HG03565 (cell line): Measurements from ENCODE around the gene ABHD2.
"Not testable (repeated sequence)": the region's sequence is repeated elsewhere in the genome, so short reads cannot be mapped to it uniquely, and the experiment has no call there.

Experiments used
- ATAC-seq: cut with Tn5 transposase; IDR thresholded peaks from one replicate; pipeline ENCODE4 v1.9.1; 2021; ENCODE audit warnings: mild to moderate bottlenecking, moderate library complexity; ENCODE audit not compliant: unreplicated experiment

Gene ABHD2

GRCh38 chr15:89118481-89118989 lies 30.3 kb downstream of the ABHD2 start:
- no peak for ATAC-seq

GRCh38 chr15:89119489-89120478 lies 31.5 kb downstream of the ABHD2 start:
- ATAC-seq = no peak

GRCh38 chr15:89120479-89121000 lies 32.3 kb downstream of the ABHD2 start:
- not testable (repeated sequence) for ATAC-seq

- ATAC-seq = no peak
Observed at GRCh38 chr15:89121414-89121813, 33.2 kb downstream of the ABHD2 start.

- ATAC-seq = no peak
Observed at GRCh38 chr15:89122505-89123180, 34.4 kb downstream of the ABHD2 start.

GRCh38 chr15:89123181-89123525 lies 34.9 kb downstream of the ABHD2 start:
- ATAC-seq = no peak

- no peak for ATAC-seq
Observed at GRCh38 chr15:89125088-89125826, 37.0 kb downstream of the ABHD2 start.

GRCh38 chr15:89126009-89126408 lies 37.8 kb downstream of the ABHD2 start:
- no peak for ATAC-seq

GRCh38 chr15:89127054-89127702 lies 38.9 kb downstream of the ABHD2 start:
- no peak for ATAC-seq

- ATAC-seq = no peak
Observed at GRCh38 chr15:89128320-89129122, 40.3 kb downstream of the ABHD2 start.

- no peak for ATAC-seq
Observed at GRCh38 chr15:89129123-89129815, 41.0 kb downstream of the ABHD2 start.

- no peak for ATAC-seq
Observed at GRCh38 chr15:89129816-89130134, 41.5 kb downstream of the ABHD2 start.

GRCh38 chr15:89130201-89130600 lies 41.9 kb downstream of the ABHD2 start:
- ATAC-seq = peak; percentile 68

- no peak for ATAC-seq
Observed at GRCh38 chr15:89131731-89132130, 43.5 kb downstream of the ABHD2 start.

- ATAC-seq = no peak
Observed at GRCh38 chr15:89132611-89133507, 44.6 kb downstream of the ABHD2 start.

- ATAC-seq = not testable (repeated sequence)
Observed at GRCh38 chr15:89135387-89136077, 47.3 kb downstream of the ABHD2 start.

GRCh38 chr15:89136078-89136806 lies 48.0 kb downstream of the ABHD2 start:
- ATAC-seq = no peak
